Measurements from ENCODE around the gene ATAD3B. TPM values are rescaled to one million over a fixed set of nuclear protein-coding genes. Genes with fewer than 3 reads are reported as not detected.

ATAD3B gene
- polyA plus RNA-seq, 1 donor, result 21.8 TPM

DNA sequence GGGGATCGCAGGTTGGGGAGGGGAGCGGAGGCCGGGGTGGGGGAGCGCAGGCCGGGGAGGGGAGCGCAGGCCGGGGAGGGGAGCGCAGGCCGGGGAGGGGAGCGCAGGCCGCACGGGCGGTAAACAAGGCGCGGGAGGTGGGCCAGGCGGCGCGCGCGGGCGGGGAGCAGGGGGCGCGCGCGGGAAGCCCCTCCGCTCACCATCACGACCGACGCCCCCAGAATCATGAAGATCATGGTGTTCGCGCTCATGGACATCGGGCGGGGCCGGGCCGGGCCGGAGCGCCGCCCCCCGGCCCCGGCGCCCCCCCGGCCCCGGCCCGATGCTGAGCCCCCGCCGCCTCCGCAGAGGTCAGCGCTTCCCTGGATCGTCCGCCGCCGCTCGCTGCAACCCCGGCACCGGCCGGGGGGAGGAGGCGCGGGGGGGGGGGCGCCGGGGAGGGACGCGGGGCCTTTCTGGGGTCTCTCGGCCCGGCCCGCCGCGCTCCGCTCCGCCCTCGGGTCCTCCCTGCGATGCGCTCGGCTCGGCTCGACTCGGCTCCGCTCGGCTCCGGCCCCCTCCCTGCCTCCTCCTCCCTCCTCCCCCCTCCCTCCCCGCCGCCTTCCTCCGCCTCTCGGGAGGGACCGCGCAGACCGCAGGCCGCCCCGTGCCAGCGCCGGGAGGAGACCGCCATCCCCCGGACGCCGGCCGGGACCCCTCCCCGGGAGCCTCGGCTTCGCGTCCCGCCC is 68.7 kb downstream of the ATAD3B start, which contains the start of gene TMEM240:
Gene TMEM240 (minus strand): TSS at position 535 of the 728 bp plus-strand sequence. CDS start 278 bp downstream, at position 257.
- peaks cover 8% of the 10 kb centered on the region for H3K27me3 ChIP-seq (ENCODE audit: control insufficient read depth, insufficient read depth, low read length)
- H3K9me3 ChIP-seq (ENCODE audit: control insufficient read depth, low read depth, low read length), result peaks cover 16% of the 10 kb centered on the region
- no peak within 1 kb of the TSS for H3K27ac ChIP-seq (ENCODE audit: low read length)
- peaks cover 23% of the 10 kb centered on the region for H3K36me3 ChIP-seq (ENCODE audit: control insufficient read depth, insufficient read depth, low read length)
- peak; percentile 45 to 52 for DNase-seq
- peak within 1 kb of the TSS; percentile 33 for H3K4me3 ChIP-seq (ENCODE audit: low read length)
- no CpG with 5 or more reads among the region's 100 CpGs for WGBS (ENCODE audit: insufficient coverage, low lambda C conversion rate)
- peaks cover 24% of the 10 kb centered on the region for H3K4me1 ChIP-seq (ENCODE audit: control insufficient read depth, insufficient read depth, low read length)

DNA sequence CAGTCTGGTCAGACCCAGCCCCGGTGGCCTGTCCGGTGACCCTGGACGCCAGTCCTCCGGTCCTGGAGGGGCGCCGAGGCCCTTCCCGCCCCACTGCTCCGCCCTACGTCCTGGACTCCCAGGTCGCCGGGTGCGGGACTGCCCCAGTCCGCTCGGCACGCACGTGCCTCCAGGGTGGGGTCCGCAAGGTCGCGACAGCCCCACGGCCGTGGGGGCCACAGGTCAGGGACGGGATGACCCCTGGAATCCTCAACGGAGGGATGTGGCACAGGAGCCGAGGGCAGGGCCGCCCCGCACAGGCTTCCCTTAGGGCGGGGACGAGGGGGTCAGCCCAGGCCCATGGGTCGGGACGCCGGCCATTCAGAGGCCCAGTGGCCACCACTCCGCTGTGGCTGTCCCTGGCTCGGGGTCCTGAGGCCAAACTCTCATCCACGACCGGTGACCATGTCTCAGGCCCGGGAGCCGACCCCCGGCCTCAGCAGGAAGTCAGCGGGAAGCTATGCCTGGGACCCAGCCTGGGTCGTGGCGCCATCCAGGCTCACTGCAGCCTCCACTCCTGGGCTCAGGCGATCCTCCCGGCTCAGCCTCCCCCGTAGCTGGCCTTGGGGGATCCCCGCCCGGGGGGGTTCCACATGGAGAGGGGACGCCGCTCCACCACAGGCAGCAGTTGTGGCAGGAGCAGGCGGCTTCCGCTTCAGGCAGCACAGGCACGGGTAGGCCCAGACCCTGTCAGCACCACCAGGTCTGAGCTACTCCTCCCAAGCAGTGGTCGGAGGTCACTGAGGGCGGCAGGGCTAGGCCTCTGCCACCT is 69.5 kb downstream of the ATAD3B start:
- peak in 1 of 2 donors; percentile 36 for DNase-seq
- H3K9me3 ChIP-seq (ENCODE audit: control insufficient read depth, low read depth, low read length), result peaks cover 16% of the 10 kb centered on the region
- H3K27ac ChIP-seq (ENCODE audit: low read length), result no peak overlapping the region
- H3K4me1 ChIP-seq (ENCODE audit: control insufficient read depth, insufficient read depth, low read length), result peaks cover 24% of the 10 kb centered on the region
- H3K4me3 ChIP-seq (ENCODE audit: low read length), result peak overlapping the region; percentile 33
- no CpG with 5 or more reads among the region's 53 CpGs for WGBS (ENCODE audit: insufficient coverage, low lambda C conversion rate)
- H3K27me3 ChIP-seq (ENCODE audit: control insufficient read depth, insufficient read depth, low read length), result peaks cover 8% of the 10 kb centered on the region
- peaks cover 24% of the 10 kb centered on the region for H3K36me3 ChIP-seq (ENCODE audit: control insufficient read depth, insufficient read depth, low read length)

DNA sequence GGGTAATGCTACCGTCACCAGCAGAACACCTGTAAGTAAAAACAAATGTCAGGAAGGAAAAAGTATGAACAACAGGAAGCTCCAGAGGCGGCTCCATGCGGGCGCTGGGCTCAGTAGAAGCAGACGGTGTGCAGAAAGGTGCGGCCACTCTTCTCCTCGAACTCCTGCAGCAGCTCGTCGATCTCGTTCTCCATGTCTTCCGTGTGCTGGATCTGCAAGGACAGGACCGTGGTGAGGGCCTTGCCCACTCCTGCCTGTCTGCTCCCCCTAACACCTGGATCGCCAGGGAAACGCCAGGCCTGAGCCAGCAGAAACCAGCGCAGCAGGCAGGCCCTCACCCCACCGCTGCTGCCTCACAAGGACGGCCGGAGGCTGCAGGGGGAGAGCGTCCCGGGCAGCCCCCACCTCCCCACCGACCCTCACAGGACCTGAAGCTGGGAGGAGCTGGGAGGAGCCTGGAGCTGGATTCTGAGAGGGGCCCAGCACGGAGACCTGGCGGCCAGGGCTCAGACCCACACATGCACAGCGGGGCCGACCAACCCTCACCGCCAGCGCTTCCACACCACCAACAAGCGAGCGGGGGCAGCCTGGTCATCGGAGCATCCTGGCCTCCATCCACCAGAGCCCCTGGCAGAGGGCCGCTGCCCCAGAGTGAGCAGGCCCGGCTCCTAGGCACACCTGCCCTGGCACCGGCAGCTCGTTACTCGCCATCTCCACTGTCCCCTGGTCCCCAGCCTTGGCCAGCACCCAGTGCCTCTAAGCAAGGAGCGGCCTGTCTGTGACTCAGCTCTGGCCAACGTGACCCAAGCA is 70.6 kb downstream of the ATAD3B start:
- peaks cover 28% of the 10 kb centered on the region for H3K36me3 ChIP-seq (ENCODE audit: control insufficient read depth, insufficient read depth, low read length)
- H3K4me1 ChIP-seq (ENCODE audit: control insufficient read depth, insufficient read depth, low read length), result peaks cover 24% of the 10 kb centered on the region
- peaks cover 16% of the 10 kb centered on the region for H3K9me3 ChIP-seq (ENCODE audit: control insufficient read depth, low read depth, low read length)
- no peak overlapping the region for H3K4me3 ChIP-seq (ENCODE audit: low read length)
- 80% methylated on average over 1 of the region's 37 CpGs for WGBS (ENCODE audit: insufficient coverage, low lambda C conversion rate)
- H3K27me3 ChIP-seq (ENCODE audit: control insufficient read depth, insufficient read depth, low read length), result peaks cover 8% of the 10 kb centered on the region
- DNase-seq, result no peak
- H3K27ac ChIP-seq (ENCODE audit: low read length), result no peak overlapping the region

DNA sequence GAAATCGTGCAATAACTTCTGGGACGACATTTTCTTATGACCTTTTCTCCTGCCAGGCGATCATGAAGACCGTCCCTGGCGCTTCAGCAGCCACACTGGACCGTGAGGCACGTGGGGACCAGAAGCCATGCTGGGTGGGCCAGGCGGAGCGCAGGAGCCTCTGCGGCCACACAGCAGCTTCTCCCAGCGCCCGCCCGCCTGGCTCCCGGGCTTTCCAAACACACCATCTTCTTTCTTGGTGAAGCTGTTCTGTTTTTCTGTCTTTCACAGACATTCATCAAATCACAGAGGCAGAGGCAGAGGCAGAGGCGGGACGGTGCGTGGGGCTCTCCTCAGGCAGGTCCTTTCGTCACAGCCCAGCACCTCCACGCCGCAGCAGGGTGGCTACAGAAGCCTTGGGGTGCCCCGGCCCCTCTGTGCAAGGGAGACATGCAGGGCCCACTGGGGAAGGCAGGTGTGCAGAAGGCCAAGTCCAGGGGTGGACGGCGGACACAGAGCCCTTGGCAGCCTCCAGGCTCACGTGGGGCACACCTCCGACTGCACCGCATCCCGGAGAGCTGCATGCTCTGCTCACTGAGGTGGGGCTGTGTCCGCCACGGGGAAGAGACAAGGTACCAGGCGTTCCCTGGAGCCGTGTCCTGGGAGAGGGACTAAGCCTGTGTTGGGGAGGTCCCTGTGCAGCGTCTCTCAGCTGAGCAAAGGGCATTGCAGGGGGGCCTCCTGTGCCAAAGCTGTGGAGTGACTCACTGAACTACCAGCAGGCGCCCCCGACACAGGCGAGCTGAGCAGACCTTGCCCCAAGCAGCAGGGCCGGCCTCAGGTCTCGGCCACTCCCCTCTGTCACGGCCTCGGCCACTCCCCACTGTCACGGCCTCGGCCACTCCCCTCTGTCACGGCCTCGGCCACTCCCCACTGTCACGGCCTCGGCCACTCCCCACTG is 71.5 kb downstream of the ATAD3B start:
- Histone ChIP-seq H3K36me3 (ENCODE audit: control insufficient read depth, insufficient read depth, low read length) (peaks cover 28% of the 10 kb centered on the region), H3K27me3 (ENCODE audit: control insufficient read depth, insufficient read depth, low read length) (peaks cover 8% of the 10 kb centered on the region), H3K4me1 (ENCODE audit: control insufficient read depth, insufficient read depth, low read length) (peaks cover 24% of the 10 kb centered on the region), H3K27ac (ENCODE audit: low read length) (peak overlapping the region; percentile 48), H3K4me3 (ENCODE audit: low read length) (peak overlapping the region; percentile 21), H3K9me3 (ENCODE audit: control insufficient read depth, low read depth, low read length) (peaks cover 16% of the 10 kb centered on the region)
- WGBS (ENCODE audit: insufficient coverage, low lambda C conversion rate), result no CpG with 5 or more reads among the region's 45 CpGs
- peak; percentile 89 to 93 for DNase-seq

DNA sequence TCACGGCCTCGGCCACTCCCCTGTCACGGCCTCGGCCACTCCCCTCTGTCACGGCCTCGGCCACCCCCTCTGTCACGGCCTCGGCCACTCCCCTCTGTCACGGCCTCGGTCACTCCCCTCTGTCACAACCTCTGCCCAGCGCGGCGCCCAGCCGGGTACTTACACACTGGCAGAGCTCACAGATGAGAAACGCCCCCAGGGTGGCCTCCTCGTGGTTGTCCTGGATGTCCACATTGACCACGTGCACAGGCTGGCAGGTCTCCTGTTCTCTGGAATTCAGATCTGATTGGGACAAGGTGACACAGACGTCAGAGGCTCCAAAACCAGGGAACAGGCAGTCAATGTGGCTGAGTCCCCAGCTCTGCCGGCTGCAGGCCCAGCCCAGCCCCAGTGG is 72.1 kb downstream of the ATAD3B start:
- Histone ChIP-seq H3K4me1 (ENCODE audit: control insufficient read depth, insufficient read depth, low read length) (peaks cover 24% of the 10 kb centered on the region), H3K36me3 (ENCODE audit: control insufficient read depth, insufficient read depth, low read length) (peaks cover 26% of the 10 kb centered on the region), H3K9me3 (ENCODE audit: control insufficient read depth, low read depth, low read length) (peaks cover 12% of the 10 kb centered on the region), H3K27me3 (ENCODE audit: control insufficient read depth, insufficient read depth, low read length) (peaks cover 8% of the 10 kb centered on the region), H3K4me3 (ENCODE audit: low read length) (peak overlapping the region; percentile 21), H3K27ac (ENCODE audit: low read length) (peak overlapping the region; percentile 48)
- no CpG with 5 or more reads among the region's 19 CpGs for whole genome bisulfite sequencing (ENCODE audit: insufficient coverage, low lambda C conversion rate)
- DNase-seq, result peak; percentile 58 to 62

DNA sequence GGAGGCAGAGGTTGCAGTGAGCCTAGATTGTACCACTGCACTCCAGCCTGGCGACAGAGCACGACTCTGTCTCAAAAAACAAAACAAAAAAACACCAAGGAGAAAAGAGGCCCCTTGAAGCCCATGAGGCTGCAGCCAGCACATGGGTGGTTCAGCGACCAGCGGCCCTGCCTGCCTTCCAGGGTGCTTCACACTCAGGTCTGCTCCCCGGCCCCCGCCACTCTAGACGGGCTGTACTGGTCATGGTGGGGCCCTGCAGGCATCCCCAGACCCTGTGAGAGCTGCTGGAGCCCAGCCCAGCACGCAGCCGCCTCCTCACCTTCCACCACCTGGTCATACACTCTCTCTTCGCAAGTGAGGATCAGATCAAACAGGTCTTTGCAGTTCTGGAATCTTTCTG is 73.0 kb downstream of the ATAD3B start:
- Histone ChIP-seq H3K4me1 (ENCODE audit: control insufficient read depth, insufficient read depth, low read length) (peaks cover 24% of the 10 kb centered on the region), H3K9me3 (ENCODE audit: control insufficient read depth, low read depth, low read length) (peaks cover 12% of the 10 kb centered on the region), H3K27ac (ENCODE audit: low read length) (no peak overlapping the region), H3K4me3 (ENCODE audit: low read length) (no peak overlapping the region), H3K36me3 (ENCODE audit: control insufficient read depth, insufficient read depth, low read length) (peaks cover 26% of the 10 kb centered on the region), H3K27me3 (ENCODE audit: control insufficient read depth, insufficient read depth, low read length) (peaks cover 1% of the 10 kb centered on the region)
- no CpG with 5 or more reads among the region's 10 CpGs for WGBS (ENCODE audit: insufficient coverage, low lambda C conversion rate)
- no peak for DNase-seq

Other genes with a start within 250 kb of the ATAD3B start
- gene SDF4, start 239.8 kb upstream of the ATAD3B start, polyA plus RNA-seq, result 174 TPM
- gene B3GALT6, start 239.5 kb upstream of the ATAD3B start, polyA plus RNA-seq, result 16.1 TPM
- gene C1QTNF12, start 225.0 kb upstream of the ATAD3B start, polyA plus RNA-seq, result 50.5 TPM
- gene UBE2J2, start 197.9 kb upstream of the ATAD3B start, polyA plus RNA-seq, result 52.9 TPM
- gene SCNN1D, start 191.3 kb upstream of the ATAD3B start, polyA plus RNA-seq, result 18.7 TPM
- gene ACAP3, start 163.8 kb upstream of the ATAD3B start, polyA plus RNA-seq, result 67.7 TPM
- 14.5 TPM for gene PUSL1, start 163.2 kb upstream of the ATAD3B start, polyA plus RNA-seq
- 147 TPM for gene INTS11, start 147.1 kb upstream of the ATAD3B start, polyA plus RNA-seq
- gene CPTP, start 147.0 kb upstream of the ATAD3B start, polyA plus RNA-seq, result 17.7 TPM
- gene TAS1R3, start 140.5 kb upstream of the ATAD3B start, polyA plus RNA-seq, result 0.69 TPM
- 45.4 TPM for gene DVL1, start 122.3 kb upstream of the ATAD3B start, polyA plus RNA-seq
- 346 TPM for gene MXRA8, start 113.2 kb upstream of the ATAD3B start, polyA plus RNA-seq
- gene AURKAIP1, start 96.6 kb upstream of the ATAD3B start, polyA plus RNA-seq, result 88.4 TPM
- gene CCNL2, start 72.4 kb upstream of the ATAD3B start, polyA plus RNA-seq, result 285 TPM
- 135 TPM for gene MRPL20, start 64.5 kb upstream of the ATAD3B start, polyA plus RNA-seq
- gene ANKRD65, start 50.5 kb upstream of the ATAD3B start, polyA plus RNA-seq, result 2.6 TPM
- gene VWA1, start 36.1 kb upstream of the ATAD3B start, polyA plus RNA-seq, result 92.3 TPM
- 1.0 TPM for gene ATAD3C, start 22.1 kb upstream of the ATAD3B start, polyA plus RNA-seq
- 20.1 TPM for gene ATAD3A, start 40.4 kb downstream of the ATAD3B start, polyA plus RNA-seq
- gene TMEM240, start 68.9 kb downstream of the ATAD3B start, polyA plus RNA-seq, result 3.9 TPM
- 79.4 TPM for gene SSU72, start 103.1 kb downstream of the ATAD3B start, polyA plus RNA-seq
- gene FNDC10, start 128.4 kb downstream of the ATAD3B start, polyA plus RNA-seq, result 2.4 TPM
- gene MIB2, start 143.7 kb downstream of the ATAD3B start, polyA plus RNA-seq, result 49.8 TPM
- gene MMP23B, start 160.4 kb downstream of the ATAD3B start, polyA plus RNA-seq, result 10.7 TPM
- 27.2 TPM for gene CDK11B, start 187.2 kb downstream of the ATAD3B start, polyA plus RNA-seq
- 44.3 TPM for gene SLC35E2B, start 221.0 kb downstream of the ATAD3B start, polyA plus RNA-seq